ENCODE data around the gene TMEM161A. TPM values are rescaled to one million over a fixed set of nuclear protein-coding genes. Genes with fewer than 3 reads are reported as not detected.

TMEM161A gene
- total RNA-seq, 1 experiment from 2014 or later: 38.7 TPM

Other genes starting within 250 kb of the TMEM161A start
- gene CERS1, start 242.3 kb downstream of the TMEM161A start, total RNA-seq (2014; rRNA removed; shearing (Covaris generic)): 5.2 and 7.0 TPM in 2 replicates
- 131 and 141 TPM in 2 replicates for gene COPE, start 219.1 kb downstream of the TMEM161A start, total RNA-seq (2014; rRNA removed; shearing (Covaris generic))
- 38.9 and 41.5 TPM in 2 replicates for gene DDX49, start 218.8 kb downstream of the TMEM161A start, total RNA-seq (2014; rRNA removed; shearing (Covaris generic))
- gene HOMER3, start 197.3 kb downstream of the TMEM161A start, total RNA-seq (2014; rRNA removed; shearing (Covaris generic)): 17.8 and 18.1 TPM in 2 replicates
- gene SUGP2, start 105.0 kb downstream of the TMEM161A start, total RNA-seq (2014; rRNA removed; shearing (Covaris generic)): 29.6 and 29.9 TPM in 2 replicates
- gene ARMC6, start 104.9 kb downstream of the TMEM161A start, total RNA-seq (2014; rRNA removed; shearing (Covaris generic)): 19.8 and 22.4 TPM in 2 replicates
- 0.87 and 1.6 TPM in 2 replicates for gene SLC25A42, start 74.5 kb downstream of the TMEM161A start, total RNA-seq (2014; rRNA removed; shearing (Covaris generic))
- gene MEF2B, start 31.8 kb upstream of the TMEM161A start, total RNA-seq (2014; rRNA removed; shearing (Covaris generic)): 0.32 and 0.59 TPM in 2 replicates
- gene BORCS8, start 53.7 kb upstream of the TMEM161A start, total RNA-seq (2014; rRNA removed; shearing (Covaris generic)): 9.6 and 11.2 TPM in 2 replicates
- gene RFXANK, start 53.8 kb upstream of the TMEM161A start, total RNA-seq (2014; rRNA removed; shearing (Covaris generic)): 34.8 and 39.3 TPM in 2 replicates
- gene NR2C2AP, start 64.9 kb upstream of the TMEM161A start, total RNA-seq (2014; rRNA removed; shearing (Covaris generic)): 22.3 and 25.3 TPM in 2 replicates
- 0.05 TPM in 1 of 2 replicates, not detected in the other for gene NCAN, start 73.5 kb upstream of the TMEM161A start, total RNA-seq (2014; rRNA removed; shearing (Covaris generic))
- 0.07 TPM in 1 of 2 replicates, not detected in the other for gene TM6SF2, start 134.8 kb upstream of the TMEM161A start, total RNA-seq (2014; rRNA removed; shearing (Covaris generic))
- gene SUGP1, start 182.0 kb upstream of the TMEM161A start, total RNA-seq (2014; rRNA removed; shearing (Covaris generic)): 18.7 and 19.5 TPM in 2 replicates
- gene MAU2, start 182.4 kb upstream of the TMEM161A start, total RNA-seq (2014; rRNA removed; shearing (Covaris generic)): 15.0 and 19.4 TPM in 2 replicates

All from NCI-H460 (cell line).